Measurements from ENCODE around the gene CRYBA2. TPM values are rescaled to one million over a fixed set of nuclear protein-coding genes. Genes with fewer than 3 reads are reported as not detected.

The CRYBA2 gene
- total RNA-seq, 1 donor from 2014 or later, result not detected

GRCh38 chr2:218962859-218963492 is 30.2 kb downstream of the CRYBA2 start:
- Histone ChIP-seq H3K4me1 (peaks cover 3% of the 10 kb centered on the region), H3K27ac (no peak overlapping the region), H3K36me3 (no peaks in the 10 kb centered on the region), H3K27me3 (peaks cover 90% of the 10 kb centered on the region), H3K4me3 (no peak overlapping the region), H3K9me3 (no peaks in the 10 kb centered on the region)
- DNase-seq (peak; percentile 79), ATAC-seq (peak; percentile 38)
- intact Hi-C loops (cut with DNase I), result no loop called here
- TF ChIP-seq CTCF (IDR thresholded peaks at IDR 0.05), result no peak

- Histone ChIP-seq H3K27ac (no peak overlapping the region), H3K27me3 (peaks cover 94% of the 10 kb centered on the region), H3K4me3 (no peak overlapping the region), H3K9me3 (no peaks in the 10 kb centered on the region), H3K4me1 (peaks cover 3% of the 10 kb centered on the region), H3K36me3 (no peaks in the 10 kb centered on the region)
- intact Hi-C loops (cut with DNase I), result no loop called here
- no peak for ATAC-seq
- no peak for DNase-seq
- no peak for TF ChIP-seq CTCF (IDR thresholded peaks at IDR 0.05)
Observed at GRCh38 chr2:218961651-218962570, 31.3 kb downstream of the CRYBA2 start.

GRCh38 chr2:218961229-218961628 is 32.0 kb downstream of the CRYBA2 start:
- H3K4me3 ChIP-seq, result no peak overlapping the region
- peaks cover 3% of the 10 kb centered on the region for H3K4me1 ChIP-seq
- no peak overlapping the region for H3K27ac ChIP-seq
- peaks cover 87% of the 10 kb centered on the region for H3K27me3 ChIP-seq
- no peak for ATAC-seq
- H3K36me3 ChIP-seq, result no peaks in the 10 kb centered on the region
- no peaks in the 10 kb centered on the region for H3K9me3 ChIP-seq
- no peak for DNase-seq
- intact Hi-C loops (cut with DNase I), result no loop called here
- no peak for TF ChIP-seq CTCF (IDR thresholded peaks at IDR 0.05)

GRCh38 chr2:218960309-218961165 is 32.7 kb downstream of the CRYBA2 start:
- ATAC-seq (no peak), DNase-seq (no peak)
- TF ChIP-seq CTCF (IDR thresholded peaks at IDR 0.05), result no peak
- no peaks in the 10 kb centered on the region for H3K36me3 ChIP-seq
- H3K4me3 ChIP-seq, result no peak overlapping the region
- H3K27me3 ChIP-seq, result peaks cover 86% of the 10 kb centered on the region
- H3K4me1 ChIP-seq, result peaks cover 3% of the 10 kb centered on the region
- no peaks in the 10 kb centered on the region for H3K9me3 ChIP-seq
- no peak overlapping the region for H3K27ac ChIP-seq
- intact Hi-C loops (cut with DNase I), result no loop called here

- no peak for TF ChIP-seq CTCF (IDR thresholded peaks at IDR 0.05)
- H3K4me1 ChIP-seq, result peaks cover 3% of the 10 kb centered on the region
- H3K36me3 ChIP-seq, result no peaks in the 10 kb centered on the region
- ATAC-seq (no peak), DNase-seq (no peak)
- H3K4me3 ChIP-seq, result peak overlapping the region; percentile 23
- H3K27me3 ChIP-seq, result peaks cover 79% of the 10 kb centered on the region
- no peaks in the 10 kb centered on the region for H3K9me3 ChIP-seq
- intact Hi-C loops (cut with DNase I), result no loop called here
- H3K27ac ChIP-seq, result no peak overlapping the region
Observed at GRCh38 chr2:218959761-218960308, 33.4 kb downstream of the CRYBA2 start.
